ENCODE data around the gene COL23A1.

COL23A1 gene

GRCh38 chr5:178287791-178288105 lies 302.4 kb downstream of the COL23A1 start:
- no peak for TF ChIP-seq CTCF (conservative IDR thresholded peaks at IDR 0.05; ENCODE audit: low read depth)
- no peak for DNase-seq (ENCODE audit: low spot score)
- peak overlapping the region; percentile 88 for H3K27ac ChIP-seq
- ChIA-PET CTCF (no interaction called here), POLR2A (ENCODE audit: low non-redundant PET) (no interaction called here)

GRCh38 chr5:178287091-178287790 lies 303.0 kb downstream of the COL23A1 start:
- ChIA-PET POLR2A (ENCODE audit: low non-redundant PET) (no interaction called here), CTCF (interaction anchor here (0.5 to 0.7 kb wide), 3 partner anchors 146 to 1092 kb away, joined by 3 to 4 read pairs (median 3); no protein-coding TSS in a partner anchor)
- DNase-seq (ENCODE audit: low spot score): no peak
- TF ChIP-seq CTCF (conservative IDR thresholded peaks at IDR 0.05; ENCODE audit: low read depth): no peak
- peak overlapping the region; percentile 88; the same call in 1 of the 2 replicates for H3K27ac ChIP-seq

GRCh38 chr5:178286226-178287090 lies 303.7 kb downstream of the COL23A1 start:
- CTCF ChIA-PET: interaction anchor here (0.5 to 0.7 kb wide), 5 partner anchors 146 to 1093 kb away, joined by 3 to 5 read pairs (median 3); no protein-coding TSS in a partner anchor
- H3K27ac ChIP-seq: no peak overlapping the region
- no peak for TF ChIP-seq CTCF (conservative IDR thresholded peaks at IDR 0.05; ENCODE audit: low read depth)
- DNase-seq (ENCODE audit: low spot score): no peak
- POLR2A ChIA-PET (ENCODE audit: low non-redundant PET): no interaction called here

GRCh38 chr5:178285399-178286225 lies 304.6 kb downstream of the COL23A1 start:
- TF ChIP-seq CTCF (conservative IDR thresholded peaks at IDR 0.05; ENCODE audit: low read depth): no peak
- no peak overlapping the region for H3K27ac ChIP-seq
- no peak for DNase-seq (ENCODE audit: low spot score)
- ChIA-PET POLR2A (ENCODE audit: low non-redundant PET) (no interaction called here), CTCF (interaction anchor here (0.5 to 0.6 kb wide), 2 partner anchors 265 to 302 kb away, joined by 3 to 5 read pairs; no protein-coding TSS in a partner anchor)

- DNase-seq (ENCODE audit: low spot score): no peak
- ChIA-PET CTCF (interaction anchor here (0.6 to 1.4 kb wide), 3 partner anchors 11 to 457 kb away, joined by 3 to 5 read pairs (median 3); no protein-coding TSS in a partner anchor), POLR2A (ENCODE audit: low non-redundant PET) (no interaction called here)
- TF ChIP-seq CTCF (conservative IDR thresholded peaks at IDR 0.05; ENCODE audit: low read depth): no peak
- no peak overlapping the region for H3K27ac ChIP-seq
These were observed 305.2 kb downstream of the COL23A1 start for GRCh38 chr5:178284996-178285395.
